OCI-LY7 (cell line): Measurements from ENCODE around the gene FAM174C.

Experiments
- CTCF ChIP-seq: fragments of 200-600 bp; sonication (generic); conservative IDR thresholded peaks from 2 replicates; pipeline ENCODE4 v1.5.1; 2014; ENCODE audit warnings: mild to moderate bottlenecking, antibody characterized with exemption, low read length, moderate library complexity, mixed read lengths
- EZH2phosphoT487 ChIP-seq: fragments of 200-600 bp; sonication (generic); IDR thresholded peaks from 2 replicates; pipeline ENCODE4 v1.6.1; 2018; ENCODE audit warnings: low read depth, borderline replicate concordance, mild to moderate bottlenecking, mixed run types, antibody characterized with exemption, low read length, moderate library complexity, mixed read lengths

DNA sequence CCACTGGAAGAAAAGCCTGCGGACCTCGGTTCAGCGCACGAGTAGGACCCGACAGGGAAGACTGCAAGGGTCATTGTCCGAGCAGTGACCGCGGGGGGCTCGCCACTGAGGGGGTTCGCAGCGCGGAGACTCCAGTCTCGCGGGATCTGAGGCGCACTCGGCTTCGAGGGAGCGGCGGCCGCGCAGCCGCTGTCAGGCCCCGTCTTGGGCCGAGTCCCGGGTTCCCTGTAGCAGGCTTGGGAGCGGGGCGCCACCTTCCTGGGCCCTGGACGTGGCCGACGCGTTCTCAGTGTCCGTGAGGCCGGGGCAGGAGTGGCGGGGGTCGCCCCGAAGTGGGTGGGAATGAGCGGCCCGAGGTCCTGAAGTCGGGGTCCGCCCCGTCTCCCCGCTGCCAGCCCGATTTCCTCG, 474 bp upstream of the FAM174C start:
- no peak for TF ChIP-seq CTCF
- no peak for TF ChIP-seq EZH2phosphoT487
